HG03108 (cell line): ENCODE measurements around the gene MARCHF5.

Experiments used
- ATAC-seq: cut with Tn5 transposase; IDR thresholded peaks from one replicate; pipeline ENCODE4 v1.9.1; 2021; ENCODE audit warnings: moderate library complexity; ENCODE audit not compliant: unreplicated experiment

Gene MARCHF5, protein sequence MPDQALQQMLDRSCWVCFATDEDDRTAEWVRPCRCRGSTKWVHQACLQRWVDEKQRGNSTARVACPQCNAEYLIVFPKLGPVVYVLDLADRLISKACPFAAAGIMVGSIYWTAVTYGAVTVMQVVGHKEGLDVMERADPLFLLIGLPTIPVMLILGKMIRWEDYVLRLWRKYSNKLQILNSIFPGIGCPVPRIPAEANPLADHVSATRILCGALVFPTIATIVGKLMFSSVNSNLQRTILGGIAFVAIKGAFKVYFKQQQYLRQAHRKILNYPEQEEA

DNA sequence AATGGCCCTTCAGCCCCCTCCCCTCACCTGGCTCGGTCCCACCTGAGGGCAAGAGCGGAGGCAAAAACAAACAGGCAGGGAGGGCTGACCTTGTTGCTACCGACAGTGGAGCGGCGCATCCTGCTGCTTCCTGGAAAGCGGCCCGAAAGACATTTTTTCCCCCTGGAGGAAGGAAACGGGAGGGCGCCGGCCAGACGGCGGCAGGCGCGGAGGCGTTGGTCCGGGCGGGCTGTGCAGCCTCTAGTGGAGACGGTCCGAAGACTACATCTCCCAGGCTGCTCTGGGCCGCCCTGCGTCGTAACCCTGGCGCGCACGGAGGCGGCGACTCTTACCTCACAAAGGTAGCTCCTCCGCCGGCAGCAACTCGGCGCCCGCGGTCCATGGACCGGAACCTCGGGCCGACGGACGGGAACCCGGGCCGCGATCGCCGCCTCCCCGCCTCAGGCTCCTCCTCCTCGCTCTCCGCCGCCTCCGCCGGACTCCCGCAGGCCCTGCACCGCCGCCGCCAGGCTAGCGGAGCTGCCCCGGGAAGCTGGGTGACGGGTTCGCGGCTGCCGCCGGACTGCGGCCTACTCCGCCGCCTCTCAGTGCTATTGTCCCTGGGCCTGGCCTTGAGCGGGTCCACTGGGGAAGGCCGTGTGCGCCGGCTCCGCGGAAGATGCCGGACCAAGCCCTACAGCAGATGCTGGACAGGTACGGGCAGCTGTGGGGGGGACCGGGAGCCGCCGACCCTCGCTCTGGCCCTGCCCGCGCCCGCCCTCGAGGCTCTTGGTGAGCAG, at the start of gene MARCHF5, which contains the start of gene CPEB3:
MARCHF5 (plus strand) TSS at position 331 of the 779 bp plus-strand sequence; CDS start at position 659, 328 bp downstream.
CPEB3 (minus strand) TSS at position 242 of the 779 bp plus-strand sequence. CDS start 50,728 bp downstream, outside the sequence.
- peak; percentile 99 for ATAC-seq

DNA sequence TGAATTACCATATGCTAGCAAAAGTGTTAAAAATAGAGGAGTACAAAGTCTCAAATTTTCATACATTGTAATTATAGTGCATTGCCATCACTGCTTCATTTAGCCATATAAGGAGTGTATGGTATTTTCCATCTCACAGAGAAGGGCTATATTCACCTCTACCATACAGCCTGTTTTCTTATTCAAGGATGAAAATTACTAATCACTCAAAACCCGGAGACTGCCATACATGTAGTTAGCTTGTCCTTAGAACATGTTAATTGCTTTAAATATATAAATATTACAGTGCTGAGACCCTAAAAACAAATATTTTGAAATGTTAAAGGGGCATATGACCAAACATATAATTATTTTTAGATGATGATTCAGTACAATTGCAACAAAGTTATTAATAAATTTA, 49.5 kb upstream of the MARCHF5 start:
- ATAC-seq, result no peak

DNA sequence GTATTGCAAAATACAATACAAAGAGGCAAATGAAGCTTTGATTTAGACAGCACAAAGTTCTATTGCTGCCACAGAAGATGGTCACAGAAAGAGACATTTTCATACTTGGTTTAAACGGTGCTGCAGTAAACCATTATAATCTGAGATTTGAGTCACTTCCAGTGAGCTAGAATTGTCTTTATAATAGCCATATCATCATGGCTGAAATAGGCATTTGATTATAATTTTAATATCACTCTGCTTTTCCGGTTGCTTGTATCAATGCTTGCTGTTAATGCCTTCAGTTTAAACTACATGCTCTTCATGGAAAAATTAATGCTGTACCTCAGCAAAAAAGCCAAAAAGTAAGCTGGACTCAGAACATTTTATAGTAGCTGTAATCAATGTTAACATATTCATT, 48.6 kb upstream of the MARCHF5 start:
- no peak for ATAC-seq

DNA sequence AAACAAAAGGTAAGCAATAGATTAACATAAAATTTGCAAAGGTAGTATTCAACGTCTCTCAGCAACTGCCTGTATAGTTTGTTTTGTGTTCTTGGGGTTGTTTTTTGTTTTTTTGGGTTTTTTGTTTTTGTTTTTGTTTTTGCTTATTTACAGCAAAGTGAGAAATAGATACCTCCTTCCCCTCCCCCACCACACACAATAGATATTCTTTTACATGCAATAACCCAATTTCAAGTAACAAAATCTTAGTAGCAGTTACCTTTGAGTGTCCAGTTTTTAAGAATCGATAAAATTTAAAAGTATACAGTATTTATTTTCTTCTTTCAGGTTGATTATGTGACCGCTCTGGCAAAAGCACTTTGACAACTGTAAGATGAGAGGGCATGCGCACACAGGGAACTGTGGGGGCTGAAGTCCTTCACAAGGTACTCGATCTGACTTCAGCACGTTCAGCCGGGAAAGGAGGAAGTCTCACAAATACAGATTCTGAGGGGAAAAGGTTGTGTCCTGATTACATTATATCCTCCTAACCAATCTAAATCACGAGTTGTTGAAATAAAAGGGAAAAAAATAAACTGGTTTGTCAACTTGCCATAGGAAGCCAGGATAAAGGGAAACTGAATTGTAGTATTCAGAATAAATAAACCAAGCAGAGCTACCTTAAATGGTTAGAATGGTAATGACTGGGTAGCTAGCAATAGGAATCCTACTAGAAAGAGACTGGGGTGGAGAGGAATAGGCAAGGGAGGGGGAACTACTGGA, 47.9 kb upstream of the MARCHF5 start:
- ATAC-seq, result no peak

DNA sequence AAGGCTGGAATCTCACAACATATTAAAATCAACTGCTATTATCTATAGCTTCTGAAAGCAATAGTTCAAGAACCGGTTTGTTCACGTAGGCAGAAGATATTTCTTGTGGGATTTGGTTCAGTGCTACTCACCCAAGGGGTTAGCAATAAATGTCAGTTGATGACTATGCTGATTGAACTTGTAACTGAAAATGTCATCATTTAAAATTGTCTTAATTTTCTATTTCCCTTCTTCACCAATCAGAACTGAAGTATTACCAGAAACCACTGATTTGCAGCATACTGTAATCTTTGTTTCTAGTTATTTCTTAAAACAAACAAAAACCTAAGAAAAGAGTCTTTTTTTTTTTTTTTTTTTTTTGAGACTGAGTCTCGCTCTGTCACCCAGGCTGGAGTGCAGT, 46.2 kb upstream of the MARCHF5 start:
- ATAC-seq, result no peak

DNA sequence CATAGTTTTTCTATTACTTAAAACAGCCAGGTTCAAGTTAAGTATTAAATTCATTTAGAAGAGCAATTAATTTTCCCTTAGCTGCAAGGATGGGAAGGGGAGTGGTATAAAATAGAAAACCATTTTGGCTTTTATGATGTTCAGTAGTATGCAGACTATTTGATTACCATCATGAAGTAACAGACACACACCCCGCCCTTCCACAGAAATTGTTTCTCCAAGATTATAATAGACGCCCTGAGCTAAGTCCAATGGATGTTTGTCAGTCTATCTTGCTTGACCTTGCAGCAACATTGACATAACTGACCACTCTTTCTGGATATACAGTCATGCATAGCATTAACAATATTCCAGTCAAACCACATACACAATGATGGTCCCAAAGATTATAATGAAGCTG, 42.4 kb upstream of the MARCHF5 start:
- ATAC-seq, result no peak

DNA sequence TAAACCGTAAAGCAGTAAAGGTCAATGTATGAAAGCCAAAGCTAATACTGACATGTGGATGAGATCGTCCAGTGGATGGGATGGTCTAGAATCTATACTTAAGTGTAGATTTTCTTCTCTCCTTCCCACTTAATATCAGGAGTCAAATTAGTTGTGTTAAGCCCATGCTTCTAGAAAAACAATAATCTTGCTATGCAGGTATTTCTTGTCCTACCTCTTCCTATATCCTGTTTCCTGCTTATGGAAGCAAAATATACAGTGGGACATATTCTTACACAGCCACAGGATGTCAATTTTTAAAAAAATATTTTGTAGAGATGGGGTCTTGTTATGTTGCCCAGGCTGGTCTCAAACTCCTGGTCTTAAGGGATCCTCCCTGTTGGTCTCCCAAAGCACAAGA, 27.6 kb upstream of the MARCHF5 start:
- ATAC-seq, result no peak

DNA sequence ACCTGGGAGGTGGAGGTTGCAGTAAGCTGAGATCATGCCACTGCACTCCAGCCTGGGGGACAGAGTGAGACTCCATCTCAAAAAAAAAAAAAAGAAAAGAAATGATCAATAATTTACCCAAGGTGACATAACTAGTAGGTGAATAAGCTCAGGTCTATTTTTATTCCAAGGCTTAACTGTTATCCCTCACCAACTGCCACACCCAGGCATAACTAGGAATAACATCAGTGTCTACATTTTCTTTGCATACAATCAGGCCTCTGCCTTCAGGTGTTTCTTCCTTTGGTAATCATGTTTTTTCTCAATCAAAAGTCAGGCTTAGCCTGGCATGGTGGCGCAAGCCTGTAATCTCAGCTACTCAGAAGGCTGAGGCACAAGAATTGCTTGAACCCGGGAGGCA, 26.7 kb upstream of the MARCHF5 start:
- ATAC-seq, result no peak

DNA sequence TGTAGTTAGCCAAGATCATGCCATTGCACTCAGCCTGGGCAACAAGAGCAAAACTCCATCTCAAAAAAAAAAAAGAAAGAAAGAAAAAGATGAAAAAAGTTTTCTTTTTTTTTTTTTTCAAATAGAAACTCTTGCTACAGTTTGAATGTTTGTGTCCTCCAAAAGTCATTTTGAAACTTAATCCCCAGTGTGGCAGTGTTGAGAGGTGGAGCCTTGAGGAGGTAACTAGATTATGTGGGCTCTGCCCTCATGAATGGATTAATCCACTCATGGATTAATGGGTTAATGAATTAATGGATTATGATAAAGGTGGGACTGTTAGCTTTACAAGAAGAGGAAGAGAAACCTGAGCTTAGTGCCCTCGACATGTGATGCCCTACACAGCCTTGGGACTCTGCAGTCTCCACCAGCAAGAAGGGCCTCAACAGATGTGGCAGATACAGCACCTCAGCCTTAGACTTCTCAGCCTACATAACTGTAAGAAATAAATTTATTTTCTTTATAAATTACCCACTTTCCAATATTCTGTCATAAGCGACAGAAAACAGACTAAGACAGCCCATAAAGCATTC, 25.2 kb upstream of the MARCHF5 start:
- peak; percentile 69 for ATAC-seq

DNA sequence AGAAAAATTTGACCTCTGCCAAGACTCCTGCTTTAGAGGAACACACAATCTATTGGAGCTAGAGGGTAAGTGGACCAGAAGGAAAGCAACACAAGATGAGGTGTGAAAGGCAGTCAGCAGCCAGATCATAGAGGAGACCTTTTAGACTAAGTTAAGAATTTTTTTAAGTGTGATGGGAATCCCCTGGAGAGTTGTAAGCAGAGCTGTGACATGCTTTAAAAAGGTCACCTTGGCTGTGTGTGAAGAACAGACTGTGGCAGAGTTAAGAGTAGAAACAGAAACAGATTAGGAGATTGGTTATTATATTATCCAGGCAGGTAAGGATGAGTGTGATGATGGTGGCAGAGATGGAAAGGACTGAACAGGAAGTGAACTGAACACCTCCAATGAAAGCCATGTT, 23.6 kb upstream of the MARCHF5 start:
- peak; percentile 44 for ATAC-seq

DNA sequence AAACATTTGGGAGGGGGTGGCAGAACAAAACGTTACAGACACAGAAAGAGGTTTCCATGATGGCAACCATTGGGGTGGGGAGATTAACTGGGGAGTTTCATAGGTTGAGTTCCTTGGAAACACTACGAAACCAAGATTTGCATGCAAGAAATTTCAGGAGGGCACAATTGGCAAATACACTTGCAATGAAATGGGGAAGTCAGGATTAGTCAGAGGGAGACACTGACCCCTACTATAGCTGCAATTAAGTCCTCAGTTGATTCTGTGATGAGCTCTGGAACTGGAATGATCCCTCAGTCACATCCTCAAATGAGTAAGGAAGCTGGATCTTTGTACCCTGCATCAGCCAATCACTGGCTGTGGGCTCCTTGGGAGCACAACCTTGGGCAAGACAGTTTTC, 22.2 kb upstream of the MARCHF5 start:
- no peak for ATAC-seq

DNA sequence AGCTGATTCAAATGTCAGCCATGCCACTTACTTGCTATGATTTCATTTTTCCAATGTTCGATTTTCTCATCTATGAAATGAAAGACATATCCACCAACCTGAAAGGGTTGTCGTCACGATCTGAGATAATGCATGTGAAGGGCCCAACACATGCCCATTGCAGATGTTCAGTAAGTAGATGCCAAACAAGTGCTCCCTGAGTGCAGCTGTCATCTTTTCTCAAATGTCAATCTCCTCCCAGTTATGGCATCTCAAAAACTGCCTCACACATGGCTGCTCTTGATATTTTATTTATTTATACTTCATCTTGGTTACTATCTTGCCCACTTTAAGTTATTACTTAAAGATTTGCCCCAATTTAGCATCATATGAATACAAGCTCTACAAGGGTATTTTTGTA, 16.9 kb upstream of the MARCHF5 start:
- ATAC-seq, result no peak

DNA sequence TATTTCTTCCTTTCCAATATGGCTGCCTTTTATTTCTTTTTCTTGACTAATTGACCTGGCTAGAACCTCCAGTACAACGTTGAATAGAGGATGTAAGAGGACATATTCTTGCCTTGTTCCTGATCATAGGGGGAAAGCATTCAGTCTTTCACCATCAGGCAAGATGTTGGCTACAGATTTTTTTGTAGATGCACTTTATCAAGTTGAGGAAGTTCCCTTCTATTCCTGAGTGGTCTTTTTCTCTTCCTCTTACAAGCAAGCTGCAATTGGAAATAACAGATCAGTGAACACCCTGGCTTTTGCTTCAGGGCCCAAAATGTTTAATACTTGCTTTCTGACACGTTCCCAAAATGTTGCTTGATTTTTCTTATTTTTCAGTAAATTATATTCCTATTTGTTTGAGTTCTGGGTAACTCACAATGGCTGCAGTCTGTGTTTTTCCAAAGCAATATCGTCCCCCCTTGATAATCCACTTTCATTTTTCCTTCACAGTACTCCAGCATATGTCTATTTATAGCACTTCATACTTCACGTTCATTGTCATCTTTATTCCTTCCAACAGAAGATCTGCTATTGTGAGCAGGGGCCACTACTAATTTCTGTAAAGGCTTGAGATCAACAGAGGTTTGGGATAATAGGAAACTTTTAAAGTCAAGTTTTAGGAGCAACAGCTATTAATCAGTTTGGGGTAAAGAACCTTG, 11.8 kb upstream of the MARCHF5 start:
- no peak for ATAC-seq

DNA sequence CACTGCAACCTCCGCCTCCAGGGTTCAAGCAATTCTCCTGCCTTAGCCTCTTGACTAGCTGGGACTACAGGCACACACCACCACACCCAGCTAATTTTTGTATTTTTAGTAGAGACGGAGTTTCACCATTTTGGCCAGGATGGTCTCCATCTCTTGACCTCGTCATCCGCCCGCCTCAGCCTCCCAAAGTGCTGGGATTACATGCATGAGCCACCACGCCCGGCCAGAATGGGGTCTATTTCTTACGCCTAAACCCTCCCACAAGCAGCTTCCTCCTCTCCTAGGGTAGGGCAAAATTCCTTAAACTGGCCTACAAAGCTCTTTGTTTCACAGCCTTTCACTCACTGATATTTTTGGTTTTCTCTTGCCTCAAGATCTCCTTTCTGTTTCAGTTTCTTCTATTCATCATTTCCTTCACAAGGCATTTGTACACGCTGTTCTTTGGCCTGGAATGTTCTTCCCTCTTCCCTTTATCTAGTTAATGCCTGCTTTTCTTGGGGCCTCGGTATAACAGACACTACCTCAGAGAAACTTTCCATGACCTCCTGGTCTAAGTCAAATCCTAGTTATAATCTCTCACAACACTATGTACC, 6.8 kb upstream of the MARCHF5 start:
- no peak for ATAC-seq

DNA sequence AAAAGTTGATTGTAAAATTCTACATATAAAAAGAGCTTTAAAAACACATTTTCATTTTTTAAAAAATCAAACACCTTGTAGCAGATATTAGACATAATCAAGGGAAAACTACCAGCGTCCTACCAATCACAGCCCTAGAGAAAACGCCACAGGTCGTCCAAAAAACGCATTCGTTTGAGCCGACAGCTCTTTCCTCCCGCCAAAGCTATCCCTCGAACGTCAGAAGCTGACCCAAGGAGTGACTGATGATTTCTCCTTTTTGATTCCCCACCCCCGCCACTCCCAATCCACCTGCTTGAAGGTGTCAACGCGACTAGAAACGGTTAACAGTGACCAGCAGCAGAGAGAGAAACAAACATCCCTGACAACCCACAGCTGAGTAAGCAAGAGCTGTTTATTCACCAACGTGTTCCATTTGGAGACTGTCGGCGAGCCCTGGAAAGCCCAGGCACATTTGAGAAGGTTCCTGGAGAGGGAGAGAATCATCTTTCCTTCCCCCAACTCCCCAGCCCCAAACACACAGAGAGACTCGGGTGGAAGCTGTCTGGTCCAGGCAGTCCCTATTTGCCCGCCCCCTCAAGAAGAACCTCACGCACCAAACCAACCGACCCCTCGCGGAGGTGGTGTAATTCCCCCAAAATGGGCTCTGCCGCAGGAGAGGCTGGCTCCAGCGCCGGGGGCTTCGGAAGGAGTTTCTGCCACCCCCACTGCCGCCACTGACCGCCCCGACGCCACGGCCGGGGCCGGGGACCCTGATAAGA, 711 bp upstream of the MARCHF5 start:
- ATAC-seq, result no peak

DNA sequence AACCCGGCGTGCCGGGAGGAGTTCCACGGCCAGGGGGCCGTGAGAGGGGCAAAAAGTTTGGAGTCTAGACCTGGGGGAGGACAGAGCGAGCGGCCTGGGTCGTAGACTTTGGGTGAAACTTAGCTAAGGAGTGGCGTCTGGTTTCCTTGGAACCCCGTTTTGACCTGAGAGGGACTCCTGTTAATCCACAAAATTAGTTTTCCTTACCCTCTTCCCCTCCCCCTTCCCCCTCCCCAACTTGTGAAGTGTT, 574 bp downstream of the MARCHF5 start:
- ATAC-seq, result no peak

DNA sequence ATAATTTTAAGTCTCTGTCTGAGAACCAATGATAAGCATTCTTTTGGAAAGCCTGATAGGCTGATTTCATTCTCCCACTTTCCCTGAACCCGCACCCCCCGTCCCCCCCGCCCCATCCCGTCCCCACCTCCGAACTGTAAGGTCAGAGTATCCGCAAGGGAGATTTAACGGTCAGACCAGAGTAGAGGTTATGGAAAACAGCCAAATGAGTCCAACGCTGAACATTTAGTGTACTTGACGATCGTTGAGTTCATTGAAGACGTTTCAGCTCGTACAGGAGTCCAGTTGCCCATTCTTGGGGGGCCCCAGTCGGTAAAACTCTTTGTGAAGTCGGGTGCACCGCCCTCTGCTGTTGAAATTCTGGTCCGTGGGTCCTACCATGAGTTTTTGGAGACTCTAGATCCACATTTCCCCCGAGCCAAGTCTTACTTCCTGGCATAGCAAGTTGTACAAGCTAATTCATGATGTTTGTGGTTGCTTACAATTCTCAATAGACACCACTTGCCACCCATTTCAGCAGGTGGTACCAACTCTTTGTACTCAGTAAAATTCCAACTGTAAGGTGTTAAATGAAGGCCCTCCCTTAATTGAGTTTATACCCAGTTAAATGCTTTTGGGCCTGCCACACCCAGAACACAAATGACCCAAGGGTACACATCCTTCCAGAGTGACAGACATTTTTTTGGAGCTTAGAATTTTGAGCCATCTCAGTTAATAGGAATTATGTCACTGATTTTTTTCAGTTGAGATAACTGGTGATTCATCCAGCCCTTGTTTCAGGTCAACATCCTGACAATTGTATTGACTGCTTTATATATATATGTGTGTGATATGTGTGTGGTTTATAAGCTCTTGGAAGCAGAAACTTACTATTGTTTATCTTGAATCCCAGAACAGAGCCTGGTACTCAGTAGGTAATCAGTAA, 1.2 kb downstream of the MARCHF5 start:
- no peak for ATAC-seq

DNA sequence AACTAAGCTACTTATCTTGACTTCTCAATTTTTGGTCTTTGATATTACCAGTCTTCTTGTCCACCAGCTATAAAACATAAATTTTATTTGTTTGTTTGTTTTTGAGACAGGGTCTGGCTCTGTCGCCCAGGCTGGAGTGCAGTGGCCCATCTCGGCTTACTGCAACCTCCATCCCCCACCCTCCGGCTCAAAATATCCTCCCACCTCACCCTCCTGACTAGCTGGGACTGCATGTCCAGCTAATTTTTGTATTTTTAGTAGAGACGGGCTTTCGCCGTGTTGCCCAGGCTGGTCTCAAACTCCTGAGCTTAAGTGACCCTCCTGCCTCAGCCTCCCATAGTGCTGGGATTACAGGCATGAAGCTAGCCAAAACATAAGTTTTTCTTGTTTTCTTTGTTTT, 7.5 kb downstream of the MARCHF5 start:
- ATAC-seq, result no peak

DNA sequence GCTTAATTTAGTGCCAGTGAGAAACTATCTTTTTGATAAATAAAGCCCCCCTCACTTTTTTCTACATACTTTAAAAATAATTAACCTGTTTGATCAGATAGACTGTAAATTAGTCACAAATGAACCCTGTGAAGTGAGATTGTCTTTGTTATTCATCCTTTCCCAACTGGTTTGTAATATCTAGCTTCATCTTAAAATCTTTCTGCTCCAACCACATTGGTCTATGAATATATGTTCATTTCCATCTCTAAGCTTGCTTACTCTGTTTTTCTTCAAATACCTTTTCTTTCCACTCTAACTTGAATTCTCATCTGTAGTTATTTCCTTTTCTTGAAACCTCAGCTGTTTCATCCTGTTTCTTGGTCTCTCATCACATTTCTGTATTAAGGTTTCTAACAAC, 12.1 kb downstream of the MARCHF5 start:
- ATAC-seq, result no peak
